PC-3 (cell line): ENCODE data around the gene FMC1. TPM values are rescaled to one million over a fixed set of nuclear protein-coding genes. Genes with fewer than 3 reads are reported as not detected.

Source experiments
- ATAC-seq: fragments of 200-7000 bp; cut with Tn5 transposase; 2 replicates; pipeline ENCODE4 v1.9.1; 2020; ENCODE audit warnings: mild to moderate bottlenecking, moderate library complexity
- BruUV-seq: library from RNA; stranded (reverse); fragments of 400-500 nt; replicated peaks from 2 replicates; lab custom pipeline; 2021; lab: Mats Ljungman, UMichigan
- CTCF ChIA-PET: fragments of 300-600 bp; sonication (Branson Sonifier 250); formaldehyde crosslinking; loops from one replicate; lab custom pipeline; 2022; ENCODE audit warnings: antibody characterized with exemption; lab: Charles Lee
- POLR2A ChIA-PET: fragments of 300-600 bp; sonication (Branson Sonifier 250); formaldehyde crosslinking; loops from one replicate; lab custom pipeline; 2022; ENCODE audit warnings: antibody characterized with exemption; ENCODE audit not compliant: unreplicated experiment; lab: Charles Lee
- DNase-seq: peaks from one replicate; pipeline ENCODE4 v3.0.0-alpha.2; 2015
- H2AFZ ChIP-seq: fragments of 300-600 bp; sonication (generic); 2 replicates; pipeline ENCODE4 v1.6.0; 2016; ENCODE audit warnings: antibody characterized with exemption, low read length
- H3F3A ChIP-seq: fragments of 300-600 bp; sonication (generic); one replicate; pipeline ENCODE4 v1.6.0; 2017; ENCODE audit warnings: antibody characterized with exemption, low read length, control low read depth, mild to moderate bottlenecking; ENCODE audit not compliant: unreplicated experiment
- H3K27ac ChIP-seq: fragments of 300-600 bp; sonication (generic); 2 replicates; pipeline ENCODE4 v1.5.1; 2016; ENCODE audit warnings: mild to moderate bottlenecking, low read length
- H3K27me3 ChIP-seq: fragments of 300-600 bp; sonication (generic); 2 replicates; pipeline ENCODE4 v1.6.1; 2016; ENCODE audit warnings: low read length, mixed read lengths
- H3K36me3 ChIP-seq: fragments of 300-600 bp; sonication (generic); 2 replicates; pipeline ENCODE4 v1.6.1; 2016; ENCODE audit warnings: low read depth, mixed run types, low read length, mixed read lengths
- H3K4me1 ChIP-seq: fragments of 300-600 bp; sonication (generic); 2 replicates; pipeline ENCODE4 v1.5.1; 2016; ENCODE audit warnings: low read length; ENCODE audit not compliant: insufficient read depth
- H3K4me2 ChIP-seq: fragments of 300-600 bp; sonication (generic); 2 replicates; pipeline ENCODE4 v1.6.0; 2016; ENCODE audit warnings: low read length
- H3K4me3 ChIP-seq: fragments of 300-600 bp; sonication (generic); 2 replicates; pipeline ENCODE4 v1.5.1; 2016; ENCODE audit warnings: mild to moderate bottlenecking, low read length, mixed read lengths
- H3K79me2 ChIP-seq: fragments of 300-600 bp; sonication (generic); 2 replicates; pipeline ENCODE4 v1.6.1; 2017; ENCODE audit warnings: low read length, mixed read lengths
- H3K9ac ChIP-seq: fragments of 300-600 bp; sonication (generic); 2 replicates; pipeline ENCODE4 v1.6.0; 2016; ENCODE audit warnings: mild to moderate bottlenecking, low read length
- H3K9me2 ChIP-seq: fragments of 300-600 bp; sonication (generic); replicated peaks from 2 replicates; pipeline ENCODE4 v1.6.1; 2016; ENCODE audit warnings: mixed run types, low read length, mixed read lengths
- H3K9me3 ChIP-seq: fragments of 300-600 bp; sonication (generic); 2 replicates; pipeline ENCODE4 v1.6.1; 2016; ENCODE audit warnings: low read length, mixed read lengths
- H4K20me1 ChIP-seq: fragments of 300-600 bp; sonication (generic); 2 replicates; pipeline ENCODE4 v1.6.1; 2016; ENCODE audit warnings: low read length, mixed read lengths
- EZH2 ChIP-seq: fragments of 300-600 bp; sonication (generic); IDR thresholded peaks from one replicate; pipeline ENCODE4 v1.6.1; 2017; ENCODE audit warnings: antibody characterized with exemption, mild to moderate bottlenecking, low read length; ENCODE audit not compliant: unreplicated experiment
- EZH2phosphoT487 ChIP-seq: fragments of 300-600 bp; sonication (generic); IDR thresholded peaks from 2 replicates; pipeline ENCODE4 v1.6.1; 2018; ENCODE audit warnings: mild to moderate bottlenecking, antibody characterized with exemption, low read length, borderline replicate concordance
- intact Hi-C: fragments of 100-400 bp; cut with micrococcal nuclease; formaldehyde crosslinking; loops from 2 replicates; pipeline ENCODE4 v1.9.0; 2023
- total RNA-seq: library from RNA; depleted of rRNA; stranded (reverse); fragments of >200 nt; gene quantifications from 2 replicates; pipeline ENCODE4 v1.2.3, GENCODE V29; 2014
- TF ChIP-seq, protein P1 (sequence below): fragments of 300-600 bp; sonication (generic); conservative IDR thresholded peaks from 2 replicates; pipeline ENCODE4 v1.5.1; 2017; ENCODE audit warnings: antibody characterized with exemption, low read depth, mild to moderate bottlenecking, low read length

The FMC1 gene
- total RNA-seq, 1 experiment from 2014 or later, result 12.2 TPM

DNA sequence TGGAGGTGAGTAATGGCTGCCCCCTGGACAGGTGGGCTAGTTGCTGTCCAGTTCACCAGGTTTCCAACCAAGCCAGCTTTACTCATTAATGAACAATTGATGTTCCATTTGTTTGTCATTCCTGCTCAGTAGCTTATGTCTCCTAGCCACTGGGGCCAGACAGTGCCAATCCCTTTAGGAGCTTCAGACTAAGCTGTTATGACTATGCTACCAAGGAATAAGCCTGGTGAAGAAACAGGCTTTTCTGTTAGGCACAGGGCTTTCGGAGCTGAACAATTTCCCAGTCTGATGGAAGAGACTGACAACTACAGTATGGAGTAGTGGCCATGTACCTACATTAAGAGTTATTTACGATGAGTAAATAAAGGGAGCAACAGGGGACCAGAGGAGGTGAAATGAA, 2.1 kb upstream of the FMC1 start:
- no peak for ATAC-seq
- Histone ChIP-seq H2AFZ (no peak overlapping the region), H4K20me1 (no peaks in the 10 kb centered on the region), H3K27me3 (no peaks in the 10 kb centered on the region), H3F3A (peaks cover 9% of the 10 kb centered on the region), H3K27ac (no peak overlapping the region), H3K79me2 (peaks cover 24% of the 10 kb centered on the region), H3K9me3 (no peaks in the 10 kb centered on the region), H3K9ac (no peak overlapping the region), H3K4me2 (no peak overlapping the region), H3K36me3 (no peaks in the 10 kb centered on the region), H3K4me3 (no peak overlapping the region), H3K4me1 (peaks cover 9% of the 10 kb centered on the region), H3K9me2 (no peaks in the 10 kb centered on the region)
- TF ChIP-seq, protein P1, sequence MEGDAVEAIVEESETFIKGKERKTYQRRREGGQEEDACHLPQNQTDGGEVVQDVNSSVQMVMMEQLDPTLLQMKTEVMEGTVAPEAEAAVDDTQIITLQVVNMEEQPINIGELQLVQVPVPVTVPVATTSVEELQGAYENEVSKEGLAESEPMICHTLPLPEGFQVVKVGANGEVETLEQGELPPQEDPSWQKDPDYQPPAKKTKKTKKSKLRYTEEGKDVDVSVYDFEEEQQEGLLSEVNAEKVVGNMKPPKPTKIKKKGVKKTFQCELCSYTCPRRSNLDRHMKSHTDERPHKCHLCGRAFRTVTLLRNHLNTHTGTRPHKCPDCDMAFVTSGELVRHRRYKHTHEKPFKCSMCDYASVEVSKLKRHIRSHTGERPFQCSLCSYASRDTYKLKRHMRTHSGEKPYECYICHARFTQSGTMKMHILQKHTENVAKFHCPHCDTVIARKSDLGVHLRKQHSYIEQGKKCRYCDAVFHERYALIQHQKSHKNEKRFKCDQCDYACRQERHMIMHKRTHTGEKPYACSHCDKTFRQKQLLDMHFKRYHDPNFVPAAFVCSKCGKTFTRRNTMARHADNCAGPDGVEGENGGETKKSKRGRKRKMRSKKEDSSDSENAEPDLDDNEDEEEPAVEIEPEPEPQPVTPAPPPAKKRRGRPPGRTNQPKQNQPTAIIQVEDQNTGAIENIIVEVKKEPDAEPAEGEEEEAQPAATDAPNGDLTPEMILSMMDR, result no peak
- TF ChIP-seq EZH2 (no peak), EZH2phosphoT487 (no peak)
- intact Hi-C loops, result no loop called here
- DNase-seq, result no peak
- no TSS peak for BruUV-seq
- ChIA-PET POLR2A (no interaction called here), CTCF (no interaction called here)

DNA sequence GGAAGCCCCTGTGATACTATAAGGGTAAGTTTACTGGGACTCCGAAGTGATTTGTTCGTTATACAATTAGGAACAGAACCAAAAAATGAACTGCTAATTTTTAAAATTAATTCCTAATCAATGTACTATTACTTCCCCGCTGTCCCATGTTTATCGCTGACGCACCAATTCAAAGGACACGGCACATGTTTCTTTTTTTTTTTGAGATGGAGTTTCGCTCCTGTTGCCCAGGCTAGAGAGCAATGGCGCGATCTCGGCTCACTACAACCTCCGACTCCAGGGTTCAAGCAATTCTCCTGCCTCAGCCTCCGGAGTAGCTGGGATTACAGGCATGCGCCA, 1.5 kb upstream of the FMC1 start:
- H3K27ac ChIP-seq, result peak overlapping the region; percentile 91
- peak overlapping the region; percentile 47 for H3K4me2 ChIP-seq
- H3K4me1 ChIP-seq, result peaks cover 9% of the 10 kb centered on the region
- CTCF ChIA-PET, result no interaction called here
- peak overlapping the region; percentile 99; the same call in 1 of the 2 replicates for H3K9ac ChIP-seq
- peaks cover 9% of the 10 kb centered on the region for H3F3A ChIP-seq
- no peaks in the 10 kb centered on the region for H3K27me3 ChIP-seq
- intact Hi-C loops, result loop anchor here (1.0 kb wide), 1 partner anchor 20 kb away; the partner anchor contains the start of gene LUC7L2
- H3K79me2 ChIP-seq, result peaks cover 28% of the 10 kb centered on the region
- POLR2A ChIA-PET, result interaction anchor here (0.6 to 0.7 kb wide), 3 partner anchors 20 to 202 kb away, joined by 3 to 9 read pairs (median 4); partner anchors contain the start of gene LUC7L2
- H4K20me1 ChIP-seq, result no peaks in the 10 kb centered on the region
- peak overlapping the region; percentile 83 for H3K4me3 ChIP-seq
- H3K9me2 ChIP-seq, result no peaks in the 10 kb centered on the region
- no peak for TF ChIP-seq EZH2phosphoT487
- no peak for TF ChIP-seq EZH2
- TF ChIP-seq, protein P1, result no peak
- H3K9me3 ChIP-seq, result no peaks in the 10 kb centered on the region
- DNase-seq (no peak), ATAC-seq (no peak)
- no TSS peak for BruUV-seq
- H3K36me3 ChIP-seq, result no peaks in the 10 kb centered on the region
- peak overlapping the region; percentile 76 for H2AFZ ChIP-seq

DNA sequence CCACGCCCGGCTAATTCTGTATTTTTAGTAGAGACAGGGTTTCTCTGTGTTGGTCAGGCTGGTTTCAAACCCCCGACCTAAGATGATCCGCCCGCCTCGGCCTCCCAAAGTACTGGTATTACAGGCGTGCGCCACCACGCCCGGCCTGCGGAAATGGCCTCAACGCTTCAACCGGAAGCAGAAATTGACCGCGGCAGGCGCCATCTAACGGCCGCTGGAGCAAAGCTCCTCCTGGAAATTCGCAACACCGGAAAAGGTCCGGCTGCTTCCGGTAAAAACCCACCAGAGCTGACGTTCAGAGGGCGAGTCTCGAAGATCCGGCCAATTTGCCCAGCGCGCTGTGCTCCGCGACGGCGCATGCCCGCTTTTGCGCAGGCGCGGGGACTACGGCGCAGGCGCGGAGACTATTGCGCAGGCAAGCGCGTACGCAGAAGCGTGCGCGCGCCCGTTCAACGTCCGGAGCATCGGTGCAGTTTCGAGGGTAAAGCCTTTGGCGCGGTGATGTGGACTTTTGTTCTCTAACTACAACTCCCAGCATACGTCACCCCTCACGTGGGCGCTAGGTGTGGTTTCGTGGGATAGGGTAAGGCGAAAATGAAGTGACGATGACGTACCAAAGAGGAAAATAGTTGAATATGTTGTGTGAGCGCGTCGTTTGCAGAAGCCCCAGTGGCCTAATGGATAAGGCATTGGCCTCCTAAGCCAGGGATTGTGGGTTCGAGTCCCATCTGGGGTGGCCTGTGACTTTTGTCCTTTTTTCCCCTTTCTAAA, 915 bp upstream of the FMC1 start:
- peaks cover 9% of the 10 kb centered on the region for H3K4me1 ChIP-seq
- intact Hi-C loops, result loop anchor here (1.0 kb wide), 1 partner anchor 19 kb away; the partner anchor contains the start of gene LUC7L2
- H3K27ac ChIP-seq, result peak overlapping the region; percentile 91
- TF ChIP-seq EZH2, result no peak
- TF ChIP-seq, protein P1, result peak; percentile 70
- TF ChIP-seq EZH2phosphoT487, result no peak
- no TSS peak for BruUV-seq
- no peaks in the 10 kb centered on the region for H3K27me3 ChIP-seq
- POLR2A ChIA-PET, result interaction anchor here (0.5 to 0.7 kb wide), 5 partner anchors 20 to 1359 kb away, joined by 3 to 9 read pairs (median 4); partner anchors contain the start of gene LUC7L2
- DNase-seq (peak; percentile 99), ATAC-seq (peak; percentile 75)
- CTCF ChIA-PET, result no interaction called here
- peak overlapping the region; percentile 83 for H3K4me3 ChIP-seq
- H3K4me2 ChIP-seq, result peak overlapping the region; percentile 94
- peak overlapping the region; percentile 86 for H2AFZ ChIP-seq
- no peaks in the 10 kb centered on the region for H3K9me3 ChIP-seq
- H3K9ac ChIP-seq, result peak overlapping the region; percentile 99
- H3K9me2 ChIP-seq, result no peaks in the 10 kb centered on the region
- no peaks in the 10 kb centered on the region for H4K20me1 ChIP-seq
- peaks cover 28% of the 10 kb centered on the region for H3K79me2 ChIP-seq
- no peaks in the 10 kb centered on the region for H3K36me3 ChIP-seq
- peaks cover 9% of the 10 kb centered on the region for H3F3A ChIP-seq
